Measurements from ENCODE around the gene CD109. TPM values are rescaled to one million over a fixed set of nuclear protein-coding genes. Genes with fewer than 3 reads are reported as not detected.
"Not testable (repeated sequence)": the region's sequence is repeated elsewhere in the genome, so short reads cannot be mapped to it uniquely, and the experiment has no call there.

Gene CD109
- polyA plus RNA-seq, 1 donor from 2014 or later = 0.07 TPM

- H3K79me2 ChIP-seq (replicated peaks; ENCODE audit: insufficient read depth, low read length) = no peaks in the 10 kb centered on the region
- H4K20me1 ChIP-seq (ENCODE audit: insufficient read depth) = no peaks in the 10 kb centered on the region
- TF ChIP-seq REST (IDR thresholded peaks at IDR 0.05; ENCODE audit: borderline replicate concordance) (no peak), POLR2AphosphoS5 (IDR thresholded peaks at IDR 0.05) (no peak)
- H3K9me2 ChIP-seq (ENCODE audit: insufficient read depth, low read length) = no peaks in the 10 kb centered on the region
- no peaks in the 10 kb centered on the region for H3F3A ChIP-seq (ENCODE audit: insufficient read depth, low read length, poor library complexity, severe bottlenecking)
- no peak overlapping the region for H3K9ac ChIP-seq (ENCODE audit: low read length)
- no peak overlapping the region for H3K4me3 ChIP-seq (ENCODE audit: low read length)
- H3K9me3 ChIP-seq (ENCODE audit: low read length) = no peaks in the 10 kb centered on the region
- H3K4me2 ChIP-seq (ENCODE audit: low read length) = no peak overlapping the region
- no peak overlapping the region for H2AFZ ChIP-seq (ENCODE audit: low read depth, low read length)
- no peaks in the 10 kb centered on the region for H3K36me3 ChIP-seq (ENCODE audit: insufficient read depth, low read length)
- H3K27me3 ChIP-seq (ENCODE audit: insufficient read depth, low read depth, low read length) = no peaks in the 10 kb centered on the region
- H3K27ac ChIP-seq (ENCODE audit: low read length) = no peak overlapping the region
These were observed 106.4 kb downstream of the CD109 start for GRCh38 chr6:73802366-73802765.

- TF ChIP-seq CTCF (IDR thresholded peaks at IDR 0.05; ENCODE audit: poor library complexity, severe bottlenecking) = peak; percentile 24
- no peak for TF ChIP-seq RAD21 (conservative IDR thresholded peaks at IDR 0.05)
- H2AFZ ChIP-seq (ENCODE audit: low read depth, low read length) = no peak overlapping the region
- H3F3A ChIP-seq (ENCODE audit: insufficient read depth, low read length, poor library complexity, severe bottlenecking) = no peaks in the 10 kb centered on the region
- H3K4me3 ChIP-seq (ENCODE audit: low read length) = no peak overlapping the region
- H3K79me2 ChIP-seq (replicated peaks; ENCODE audit: insufficient read depth, low read length) = no peaks in the 10 kb centered on the region
- no peak overlapping the region for H3K9ac ChIP-seq (ENCODE audit: low read length)
- no peaks in the 10 kb centered on the region for H3K27me3 ChIP-seq (ENCODE audit: insufficient read depth, low read depth, low read length)
- no peaks in the 10 kb centered on the region for H3K9me2 ChIP-seq (ENCODE audit: insufficient read depth, low read length)
- no peak overlapping the region for H3K4me2 ChIP-seq (ENCODE audit: low read length)
- no peaks in the 10 kb centered on the region for H3K36me3 ChIP-seq (ENCODE audit: insufficient read depth, low read length)
- H3K27ac ChIP-seq (ENCODE audit: low read length) = no peak overlapping the region
- no peaks in the 10 kb centered on the region for H4K20me1 ChIP-seq (ENCODE audit: insufficient read depth)
- no peaks in the 10 kb centered on the region for H3K9me3 ChIP-seq (ENCODE audit: low read length)
These were observed 107.7 kb downstream of the CD109 start for GRCh38 chr6:73803562-73804241.

GRCh38 chr6:73805221-73805620 lies 109.2 kb downstream of the CD109 start:
- H3K9ac ChIP-seq (ENCODE audit: low read length); H3K4me3 ChIP-seq (ENCODE audit: low read length); H3K27ac ChIP-seq (ENCODE audit: low read length); H3K9me3 ChIP-seq (ENCODE audit: low read length); H3F3A ChIP-seq (ENCODE audit: insufficient read depth, low read length, poor library complexity, severe bottlenecking); H3K4me2 ChIP-seq (ENCODE audit: low read length); H3K79me2 ChIP-seq (replicated peaks; ENCODE audit: insufficient read depth, low read length); H2AFZ ChIP-seq (ENCODE audit: low read depth, low read length); H3K27me3 ChIP-seq (ENCODE audit: insufficient read depth, low read depth, low read length); H4K20me1 ChIP-seq (ENCODE audit: insufficient read depth); H3K9me2 ChIP-seq (ENCODE audit: insufficient read depth, low read length); H3K36me3 ChIP-seq (ENCODE audit: insufficient read depth, low read length): not testable (repeated sequence)

GRCh38 chr6:73805982-73806381 lies 110.0 kb downstream of the CD109 start:
- H2AFZ ChIP-seq (ENCODE audit: low read depth, low read length); H3K9me3 ChIP-seq (ENCODE audit: low read length); H3K4me3 ChIP-seq (ENCODE audit: low read length); H3F3A ChIP-seq (ENCODE audit: insufficient read depth, low read length, poor library complexity, severe bottlenecking); H3K9ac ChIP-seq (ENCODE audit: low read length); H3K27me3 ChIP-seq (ENCODE audit: insufficient read depth, low read depth, low read length); H3K36me3 ChIP-seq (ENCODE audit: insufficient read depth, low read length); H3K79me2 ChIP-seq (replicated peaks; ENCODE audit: insufficient read depth, low read length); H3K27ac ChIP-seq (ENCODE audit: low read length); H3K4me2 ChIP-seq (ENCODE audit: low read length); H3K9me2 ChIP-seq (ENCODE audit: insufficient read depth, low read length); H4K20me1 ChIP-seq (ENCODE audit: insufficient read depth): not testable (repeated sequence)
